Epithelial cell of proximal tubule (primary cell): ENCODE results near the gene RXFP4. TPM values are rescaled to one million over a fixed set of nuclear protein-coding genes. Genes with fewer than 3 reads are reported as not detected.
A peak's percentile ranks its signal among the peaks of the same experiment; 100 is the strongest.

ENCODE experiments used
- DNase-seq: peaks from one replicate; pipeline ENCODE4 v3.0.0-alpha.2; 2011; ENCODE audit warnings: low read depth
- H3K4me3 ChIP-seq: 2 replicates; pipeline ENCODE4 v1.5.1; 2011; ENCODE audit warnings: low read depth, mild to moderate bottlenecking, low read length
- CTCF ChIP-seq: conservative IDR thresholded peaks from 2 replicates; pipeline ENCODE4 v1.5.1; 2012; ENCODE audit warnings: low read depth, mild to moderate bottlenecking, low read length
- total RNA-seq: library from RNA; depleted of rRNA; stranded (reverse); fragments of >200 nt; gene quantifications from 2 replicates; pipeline ENCODE4 v1.2.3, GENCODE V29; 2015

Gene RXFP4
- total RNA-seq, 1 donor from 2014 or later, result not detected

- DNase-seq, result no peak
- no peak overlapping the region for H3K4me3 ChIP-seq
- TF ChIP-seq CTCF, result no peak
These were observed 41.8 kb upstream of the RXFP4 start for GRCh38 chr1:155899683-155900082.

- TF ChIP-seq CTCF, result no peak
- no peak overlapping the region for H3K4me3 ChIP-seq
- no peak for DNase-seq
These were observed 41.3 kb upstream of the RXFP4 start for GRCh38 chr1:155900161-155900560.

- no peak for DNase-seq
- no peak for TF ChIP-seq CTCF
- no peak overlapping the region for H3K4me3 ChIP-seq
These were observed 37.2 kb upstream of the RXFP4 start for GRCh38 chr1:155904261-155904660.

- no peak for TF ChIP-seq CTCF
- peak overlapping the region; percentile 78 for H3K4me3 ChIP-seq
- DNase-seq, result no peak
These were observed 31.5 kb upstream of the RXFP4 start for GRCh38 chr1:155909894-155910293.

- no peak for DNase-seq
- peak; percentile 28 for TF ChIP-seq CTCF
- H3K4me3 ChIP-seq, result peak overlapping the region; percentile 78
These were observed 30.8 kb upstream of the RXFP4 start for GRCh38 chr1:155910621-155911121.

- no peak for DNase-seq
- peak within 1 kb of the TSS; percentile 78 for H3K4me3 ChIP-seq
- no peak for TF ChIP-seq CTCF
These were observed 30.0 kb upstream of the RXFP4 start, which contains the start of gene RIT1 for GRCh38 chr1:155911156-155912055. Gene RIT1 (minus strand): TSS chr1:155911349. CDS start chr1:155910761, 588 bp downstream.
